HEK293T (cell line): ENCODE results near the gene SLC49A3.

Experiments used
- CTCF ChIA-PET: fragments of 350-600 bp; formaldehyde crosslinking; extraction: SDS; loops from one replicate; lab custom pipeline; 2021; ENCODE audit warnings: antibody characterized with exemption, inconsistent platforms; lab: Yijun Ruan, JAX
- POLR2A ChIA-PET: fragments of 350-600 bp; formaldehyde crosslinking; extraction: SDS; loops from one replicate; lab custom pipeline; 2020; ENCODE audit warnings: antibody characterized with exemption, inconsistent platforms; lab: Yijun Ruan, JAX
- DNase-seq: peaks from one replicate; pipeline ENCODE4 v3.0.0; 2012; ENCODE audit warnings: mixed read lengths; ENCODE audit errors: extremely low spot score
- SUZ12 ChIP-seq: fragments of 450-650 bp; IDR thresholded peaks from 2 replicates; pipeline ENCODE4 v1.6.1; 2016; ENCODE audit warnings: mild to moderate bottlenecking

SLC49A3 gene

DNA sequence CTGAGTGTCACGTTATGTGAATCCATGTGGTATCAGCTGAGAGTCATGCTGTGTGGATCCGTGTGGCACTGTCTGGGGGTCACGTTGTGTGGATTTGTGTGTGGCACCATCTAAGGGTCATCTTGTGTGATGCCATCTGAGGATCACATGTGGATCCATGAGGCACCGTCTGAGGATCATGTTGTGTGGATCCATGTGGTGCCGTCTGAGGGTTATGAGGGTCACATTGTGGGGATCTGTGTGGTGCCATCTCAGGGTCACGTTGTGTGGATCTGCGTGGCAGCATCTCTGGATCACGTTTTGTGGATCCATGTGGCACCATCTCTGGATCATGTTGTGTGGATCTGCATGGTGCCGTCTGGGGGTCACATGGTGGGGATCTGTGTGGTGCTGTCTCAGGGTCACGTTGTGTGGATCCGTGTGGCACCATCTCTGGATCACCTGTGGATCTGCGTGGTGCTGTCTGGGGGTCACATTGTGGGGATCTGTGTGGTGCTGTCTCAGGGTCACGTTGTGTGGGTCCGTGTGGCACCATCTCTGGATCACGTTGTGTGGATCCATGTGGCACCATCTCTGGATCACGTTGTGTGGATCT lies 56.7 kb downstream of the SLC49A3 start:
- CTCF ChIA-PET = no interaction called here
- DNase-seq = no peak
- POLR2A ChIA-PET = no interaction called here
- no peak for TF ChIP-seq SUZ12
